ENCODE data around the gene BAIAP2.
"Not testable (repeated sequence)": the region's sequence is repeated elsewhere in the genome, so short reads cannot be mapped to it uniquely, and the experiment has no call there.

The BAIAP2 gene

DNA sequence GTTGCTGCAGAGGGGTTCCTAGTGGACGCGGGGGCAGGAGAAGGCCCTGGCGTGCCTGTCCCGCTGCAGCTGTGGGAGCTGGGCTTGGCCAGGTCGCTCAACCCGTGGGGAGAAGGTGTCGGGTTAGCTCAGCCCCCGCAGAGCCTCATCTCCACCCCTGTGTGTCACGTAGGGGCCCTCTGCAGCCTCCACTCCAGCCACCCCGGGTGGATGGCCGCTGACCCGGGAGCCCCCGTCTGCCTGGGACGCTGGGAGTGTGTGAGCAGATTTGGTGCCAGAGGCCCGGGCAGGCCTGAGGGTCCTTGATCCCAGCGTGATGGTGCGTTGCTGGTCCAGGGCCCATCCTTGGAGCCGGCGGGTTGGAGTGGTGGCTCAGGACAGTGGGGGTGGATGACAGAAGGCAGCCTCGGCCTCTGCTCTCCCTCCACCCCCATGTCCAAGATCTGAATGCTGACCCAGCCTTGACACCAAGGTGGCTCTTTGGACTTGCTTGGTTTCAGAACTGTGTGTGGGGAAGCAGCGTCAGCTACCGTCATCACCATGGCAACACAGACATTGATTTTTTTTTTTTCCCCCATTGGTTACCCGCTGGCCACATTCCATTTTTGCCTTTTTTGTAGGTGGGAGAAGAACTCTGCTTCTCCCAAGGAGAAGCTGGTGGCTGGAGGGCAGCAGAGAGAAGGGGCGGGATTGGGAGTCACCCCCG lies 35.7 kb downstream of the BAIAP2 start:
- no peak for DNase-seq

DNA sequence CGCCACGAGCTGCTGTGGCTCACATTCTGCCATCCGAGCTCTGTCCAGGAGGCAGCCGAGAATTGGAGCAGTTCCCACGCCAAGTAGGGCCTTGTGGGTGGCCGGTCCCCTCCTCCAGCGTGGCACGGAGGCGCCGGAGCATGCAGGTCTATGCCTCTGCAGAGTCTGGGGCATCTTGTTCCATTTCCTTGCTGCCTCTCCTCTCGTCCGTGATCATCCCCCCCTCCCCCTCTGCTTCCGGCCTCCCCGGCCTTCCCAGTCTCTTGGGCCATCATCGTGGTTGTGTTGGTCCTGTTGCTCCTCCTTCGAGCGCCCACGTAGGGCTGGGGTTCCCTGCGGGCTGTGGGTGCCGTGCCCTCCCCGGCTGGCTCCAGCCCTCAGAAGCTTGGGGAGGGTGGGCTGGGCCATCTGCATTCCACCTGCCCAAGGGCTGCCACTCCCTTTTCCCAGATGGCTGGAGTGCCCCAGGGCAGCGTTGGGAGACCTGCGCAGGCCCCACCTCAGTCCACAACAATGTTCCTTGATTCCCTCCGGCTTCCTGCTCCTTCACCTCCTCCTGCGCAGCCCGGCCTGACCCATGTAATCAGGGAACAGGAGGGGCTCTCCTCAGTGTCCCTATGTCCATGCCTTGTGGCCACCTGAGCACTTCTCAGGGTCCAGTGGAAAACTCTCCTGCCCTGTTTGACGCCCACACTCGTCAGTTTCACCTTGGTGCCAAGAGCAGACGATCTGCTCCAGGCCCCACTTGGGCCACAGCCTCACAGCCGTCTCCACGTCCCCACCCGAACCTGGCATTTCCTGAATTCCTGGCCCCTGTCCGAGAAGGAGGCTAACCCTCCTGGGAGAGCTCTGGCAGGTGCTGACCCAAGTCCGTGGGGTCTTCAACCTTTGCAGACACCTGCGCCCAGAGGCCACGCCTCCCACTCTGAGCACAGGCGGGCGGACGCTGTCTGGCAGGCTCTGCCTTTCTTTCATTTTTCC lies 37.1 kb downstream of the BAIAP2 start:
- DNase-seq, result no peak

DNA sequence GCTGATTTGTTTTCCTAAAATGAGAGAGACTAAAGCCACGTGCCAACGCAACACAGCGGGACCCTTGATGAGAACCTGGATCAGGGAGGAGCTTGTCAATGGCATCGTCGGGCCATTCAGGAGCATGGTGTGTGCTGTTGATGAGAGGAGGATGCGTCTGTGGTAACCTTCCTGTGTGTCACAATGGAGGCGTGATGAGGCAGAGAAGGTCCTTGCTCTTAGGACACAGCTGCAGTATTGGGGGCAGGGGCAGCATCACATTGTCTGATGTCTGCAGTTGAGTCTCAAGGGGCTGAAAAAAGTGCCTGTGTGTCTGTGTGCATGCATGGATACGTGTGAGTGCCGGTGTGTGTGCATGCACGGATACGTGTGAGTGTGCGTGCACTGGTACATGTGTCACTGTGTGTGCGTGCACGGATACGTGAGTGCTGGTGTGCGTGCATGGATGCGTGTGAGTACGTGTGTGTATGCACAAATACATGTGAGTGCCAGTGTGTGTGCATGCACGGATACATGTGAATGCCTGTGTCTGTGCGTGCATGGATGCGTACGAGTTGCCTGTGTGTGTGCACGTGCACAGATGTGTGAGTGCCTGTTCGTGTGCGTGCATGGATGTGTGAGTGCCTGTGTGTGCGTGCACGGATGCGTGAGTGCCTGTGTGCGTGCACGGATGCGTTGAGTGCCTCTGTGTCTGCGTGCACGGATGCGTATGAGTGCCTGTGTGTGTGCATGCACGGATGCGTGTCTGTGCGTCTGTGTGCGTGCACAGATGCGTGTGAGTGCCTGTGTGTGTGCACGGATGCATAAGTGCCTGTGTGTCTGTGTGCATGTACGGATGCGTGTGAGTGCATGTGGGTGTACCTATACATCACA lies 39.3 kb downstream of the BAIAP2 start:
- DNase-seq, result no peak

GRCh38 chr17:81074875-81075274 lies 39.9 kb downstream of the BAIAP2 start:
- DNase-seq, result no peak

GRCh38 chr17:81075307-81075706 lies 40.4 kb downstream of the BAIAP2 start:
- DNase-seq, result no peak

- DNase-seq, result no peak
Measured at GRCh38 chr17:81076141-81076679, 41.3 kb downstream of the BAIAP2 start.

DNA sequence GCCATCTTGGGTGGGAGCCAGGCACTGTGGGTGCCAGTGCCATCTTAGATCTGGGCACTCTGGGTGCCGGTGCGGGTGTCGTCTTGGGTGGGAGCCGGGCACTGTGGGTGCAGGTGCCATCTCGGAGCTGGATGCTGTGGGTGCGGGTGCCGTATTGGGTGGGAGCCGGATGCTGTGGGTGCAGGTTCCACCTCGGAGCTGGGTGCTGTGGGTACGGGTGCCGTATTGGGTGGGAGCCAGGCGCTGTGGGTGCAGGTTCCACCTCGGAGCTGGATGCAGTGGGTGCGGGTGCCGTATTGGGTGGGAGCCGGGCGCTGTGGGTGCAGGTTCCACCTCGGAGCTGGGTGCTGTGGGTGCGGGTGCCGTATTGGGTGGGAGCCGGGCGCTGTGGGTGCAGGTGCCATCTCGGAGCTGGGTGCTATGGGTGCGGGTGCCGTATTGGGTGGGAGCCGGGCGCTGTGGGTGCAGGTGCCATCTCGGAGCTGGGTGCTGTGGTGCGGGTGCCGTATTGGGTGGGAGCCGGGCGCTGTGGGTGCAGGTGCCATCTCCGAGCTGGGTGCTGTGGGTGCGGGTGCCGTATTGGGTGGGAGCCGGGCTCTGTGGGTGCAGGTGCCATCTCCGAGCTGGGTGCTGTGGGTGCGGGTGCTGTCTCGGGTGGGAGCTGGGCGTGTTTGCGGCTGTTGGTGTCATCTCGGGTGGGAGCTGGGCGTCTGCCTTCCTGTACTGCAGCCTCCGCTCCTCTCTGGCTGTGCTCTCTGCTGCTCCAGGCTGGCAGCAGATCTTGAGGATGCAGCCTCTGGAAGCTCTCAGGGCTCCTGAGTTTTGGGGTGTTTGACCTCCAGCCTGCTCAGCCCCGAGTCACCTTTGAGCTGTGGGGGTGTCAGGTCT lies 43.3 kb downstream of the BAIAP2 start:
- not testable (repeated sequence) for DNase-seq

GRCh38 chr17:81080019-81080418 lies 45.1 kb downstream of the BAIAP2 start:
- DNase-seq, result no peak

DNA sequence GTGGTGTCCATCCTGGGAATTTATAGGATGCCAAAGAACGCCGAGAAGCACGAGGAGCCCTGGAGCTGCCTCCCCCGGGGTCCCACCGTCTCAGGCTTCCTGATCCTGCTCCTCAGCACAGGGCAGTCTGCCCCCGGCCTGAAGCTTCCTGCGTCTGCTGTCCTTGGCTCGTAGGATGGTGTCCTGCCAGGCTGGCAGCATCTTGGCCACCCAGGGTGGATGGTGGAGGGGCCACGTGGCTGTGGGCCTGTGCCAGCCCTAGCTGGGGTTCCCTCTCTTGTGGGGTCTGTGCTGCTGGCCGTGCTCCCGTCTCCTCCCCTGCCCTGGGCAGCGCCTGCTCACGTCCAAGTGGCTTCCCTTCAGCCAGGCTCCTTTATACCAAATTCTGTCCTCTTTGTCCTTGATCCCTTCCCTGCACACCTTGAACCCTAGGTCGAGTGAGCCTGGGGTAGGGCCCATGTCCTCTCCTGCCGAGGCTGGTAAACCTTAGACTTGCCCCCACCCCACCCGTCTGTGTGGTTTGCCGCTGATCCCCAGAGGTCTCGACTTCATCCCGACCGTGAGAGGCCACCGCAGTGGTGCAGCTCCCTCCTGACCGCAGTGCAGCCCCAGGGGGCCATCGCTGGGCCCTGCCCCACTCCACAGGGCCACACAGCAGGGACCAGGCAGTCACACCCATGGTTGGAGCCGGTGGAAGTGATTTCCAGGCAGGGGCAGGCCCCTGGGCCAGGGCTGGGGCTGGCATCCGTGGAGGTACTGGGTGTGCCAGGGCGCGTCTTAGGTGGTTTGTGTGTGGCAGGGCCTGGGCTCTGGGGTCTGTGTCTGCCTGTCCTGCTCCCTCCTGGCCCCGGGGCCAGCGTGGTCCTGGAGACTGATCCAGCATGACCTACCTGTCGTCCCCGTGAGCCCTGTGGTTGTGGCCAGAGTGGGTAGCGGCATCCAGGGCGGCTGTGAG lies 46.5 kb downstream of the BAIAP2 start:
- DNase-seq, result no peak

- no peak for DNase-seq
Measured at GRCh38 chr17:81082177-81083073, 47.5 kb downstream of the BAIAP2 start.

- DNase-seq, result no peak
Measured at GRCh38 chr17:81083125-81083765, 48.3 kb downstream of the BAIAP2 start.

GRCh38 chr17:81084680-81085419 lies 49.9 kb downstream of the BAIAP2 start:
- DNase-seq, result no peak

- no peak for DNase-seq
Measured at GRCh38 chr17:81085420-81085911, 50.5 kb downstream of the BAIAP2 start.

DNA sequence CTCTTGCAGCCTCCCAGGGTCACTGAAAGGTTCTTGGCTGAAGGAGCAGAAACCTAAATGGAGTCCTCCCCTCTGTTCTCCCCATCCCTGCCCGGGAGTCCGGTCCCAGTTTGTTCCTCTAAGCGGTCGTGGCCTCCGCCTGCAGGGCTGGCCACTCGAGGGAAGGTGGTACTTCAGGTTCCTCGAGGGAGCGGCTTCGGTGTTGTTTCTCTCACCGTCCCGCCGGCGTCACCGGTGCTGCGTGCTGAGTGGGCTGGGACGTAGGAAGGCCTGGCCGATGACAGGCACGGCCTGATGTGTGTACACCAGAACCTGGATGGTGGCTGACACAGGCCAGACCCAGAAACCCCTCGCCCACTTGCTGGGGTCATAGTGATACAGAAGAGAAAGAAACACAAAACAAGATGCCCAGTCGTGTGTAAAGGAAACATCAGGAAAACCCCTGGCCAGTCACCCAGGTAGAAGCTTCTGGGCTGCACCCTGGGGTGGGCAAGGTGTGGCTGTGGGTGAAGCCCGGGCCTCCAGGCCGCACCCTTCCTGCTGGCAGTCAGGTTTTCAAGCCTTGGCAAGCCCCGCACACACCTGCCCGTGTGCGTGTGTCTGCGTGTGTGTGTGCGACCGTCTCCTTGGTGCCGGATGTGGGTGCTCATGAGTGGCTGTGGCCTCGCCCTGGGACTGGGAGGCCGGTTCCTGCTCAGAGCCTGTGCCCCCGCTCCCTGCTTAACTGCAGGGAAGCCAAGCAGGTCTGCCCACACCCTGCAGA lies 52.0 kb downstream of the BAIAP2 start:
- no peak for DNase-seq

GRCh38 chr17:81090361-81091136 lies 55.6 kb downstream of the BAIAP2 start:
- no peak for DNase-seq

DNA sequence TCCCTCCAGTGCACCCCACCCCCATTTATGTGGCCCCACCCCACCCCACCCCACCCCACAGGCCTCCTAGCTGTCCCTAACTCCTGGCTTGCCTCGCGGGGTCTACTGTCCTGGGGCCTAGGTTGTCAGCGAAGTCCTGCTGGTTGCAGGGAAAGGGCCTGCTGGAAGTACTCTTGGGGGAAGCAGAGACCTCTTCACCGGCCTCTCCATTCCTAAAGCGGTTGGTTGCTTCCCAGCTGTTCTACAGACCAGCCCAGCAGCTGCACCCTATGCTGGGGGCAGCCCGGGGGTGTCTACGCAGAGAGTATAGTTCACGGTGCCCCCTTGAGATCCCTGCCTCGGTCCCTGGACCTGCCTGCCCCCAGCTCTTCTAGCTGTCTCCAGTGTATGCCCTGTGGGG lies 56.2 kb downstream of the BAIAP2 start:
- no peak for DNase-seq
